Kidney epithelial cell (primary cell): ENCODE results near the gene NMT1. TPM values are rescaled to one million over a fixed set of nuclear protein-coding genes. Genes with fewer than 3 reads are reported as not detected.

ENCODE experiments used
- DNase-seq: peaks from one replicate; pipeline ENCODE4 v3.0.0-alpha.2; 2010; ENCODE audit warnings: low read depth
- H3K27me3 ChIP-seq: 2 replicates; pipeline ENCODE4 v1.6.0; 2011; ENCODE audit warnings: low read length; ENCODE audit not compliant: control insufficient read depth, insufficient read depth
- H3K36me3 ChIP-seq: 2 replicates; pipeline ENCODE4 v1.5.1; 2011; ENCODE audit warnings: low read length; ENCODE audit not compliant: control insufficient read depth, insufficient read depth
- H3K4me3 ChIP-seq: 2 replicates; pipeline ENCODE4 v1.5.1; 2011; ENCODE audit warnings: low read depth, mild to moderate bottlenecking, control low read depth, low read length
- CTCF ChIP-seq: IDR thresholded peaks from 2 replicates; pipeline ENCODE4 v1.5.1; 2011; ENCODE audit warnings: mild to moderate bottlenecking, moderate library complexity, low read length, control low read depth, inconsistent platforms; ENCODE audit not compliant: insufficient read depth, poor library complexity, severe bottlenecking
- total RNA-seq: library from RNA; depleted of rRNA; stranded (reverse); fragments of >200 nt; gene quantifications from 2 replicates; pipeline ENCODE4 v1.2.3, GENCODE V29; 2015

NMT1 gene
- total RNA-seq, 1 donor from 2014 or later: 68.0 TPM

DNA sequence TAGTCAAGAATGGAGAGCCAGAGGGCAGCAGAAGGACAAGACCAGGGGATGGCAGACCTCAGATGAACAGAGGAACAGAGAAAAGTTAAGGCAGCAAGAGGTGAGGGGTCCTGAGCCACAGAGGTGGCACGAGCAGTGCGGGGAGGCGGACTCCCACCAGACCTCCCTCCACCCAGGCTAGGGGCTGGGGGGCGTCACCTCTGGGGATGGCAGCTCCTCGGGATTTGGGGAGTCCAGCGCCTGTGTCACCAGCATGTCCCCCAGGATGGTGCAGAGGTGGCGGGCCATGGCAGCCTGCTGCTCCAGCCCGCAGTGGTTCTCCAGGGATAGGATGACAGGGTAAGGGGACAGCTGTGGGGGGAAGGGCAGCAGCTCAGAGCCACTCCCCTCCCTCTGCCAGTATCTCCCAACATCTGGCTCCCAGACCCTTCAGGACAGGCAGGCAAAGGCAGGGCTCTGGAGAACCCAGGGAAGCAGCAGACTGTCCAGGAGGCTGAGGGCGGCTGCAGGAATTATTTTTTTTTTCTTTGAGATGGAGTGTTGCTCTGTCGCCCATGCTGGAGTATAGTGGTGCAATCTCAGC is 55.4 kb downstream of the NMT1 start:
- H3K36me3 ChIP-seq: peaks cover 2% of the 10 kb centered on the region
- TF ChIP-seq CTCF: no peak
- DNase-seq: no peak
- H3K27me3 ChIP-seq: no peaks in the 10 kb centered on the region
- H3K4me3 ChIP-seq: no peak overlapping the region

GRCh38 chr17:45117334-45117733 is 56.2 kb downstream of the NMT1 start:
- H3K36me3 ChIP-seq: peaks cover 2% of the 10 kb centered on the region
- H3K27me3 ChIP-seq: no peaks in the 10 kb centered on the region
- no peak overlapping the region for H3K4me3 ChIP-seq
- DNase-seq: no peak
- TF ChIP-seq CTCF: no peak

DNA sequence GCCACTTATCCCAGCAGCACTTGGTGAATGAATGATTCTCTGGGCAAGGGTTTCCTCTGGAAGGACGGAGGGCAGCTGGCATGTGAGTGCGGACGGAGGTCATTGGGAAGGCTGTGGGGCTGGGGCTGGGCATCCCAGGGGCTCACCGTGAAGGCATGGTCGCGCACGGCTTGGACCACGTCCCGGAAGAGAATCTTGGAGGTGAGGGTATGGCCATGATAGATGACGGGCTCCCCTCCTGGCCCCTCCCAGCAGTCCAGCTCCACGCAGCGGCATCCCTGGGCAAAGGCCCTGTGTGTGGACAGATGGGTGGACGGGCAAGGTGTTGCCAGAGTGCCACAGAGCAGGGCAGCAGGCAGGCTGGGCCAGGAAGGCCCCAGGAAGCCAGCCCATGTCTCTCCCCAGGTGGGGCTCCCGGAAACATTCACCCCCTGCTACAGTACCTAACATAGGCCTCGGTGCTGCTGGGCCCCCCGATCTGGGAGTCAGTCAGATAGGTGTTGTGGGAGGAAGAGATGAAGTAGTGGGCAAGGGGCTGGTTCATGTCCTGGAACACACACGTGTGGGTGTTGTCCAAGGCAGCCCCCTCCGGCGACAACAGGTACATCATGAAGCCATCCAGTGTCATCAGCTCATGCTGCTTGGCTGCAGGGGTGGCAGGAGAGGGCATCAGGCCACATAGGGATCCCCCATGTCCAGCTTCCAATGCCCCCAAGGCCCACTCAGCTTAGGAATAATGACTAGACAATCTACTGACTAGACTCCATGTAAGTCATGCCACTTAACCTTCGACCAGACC is 56.9 kb downstream of the NMT1 start:
- DNase-seq: no peak

DNA sequence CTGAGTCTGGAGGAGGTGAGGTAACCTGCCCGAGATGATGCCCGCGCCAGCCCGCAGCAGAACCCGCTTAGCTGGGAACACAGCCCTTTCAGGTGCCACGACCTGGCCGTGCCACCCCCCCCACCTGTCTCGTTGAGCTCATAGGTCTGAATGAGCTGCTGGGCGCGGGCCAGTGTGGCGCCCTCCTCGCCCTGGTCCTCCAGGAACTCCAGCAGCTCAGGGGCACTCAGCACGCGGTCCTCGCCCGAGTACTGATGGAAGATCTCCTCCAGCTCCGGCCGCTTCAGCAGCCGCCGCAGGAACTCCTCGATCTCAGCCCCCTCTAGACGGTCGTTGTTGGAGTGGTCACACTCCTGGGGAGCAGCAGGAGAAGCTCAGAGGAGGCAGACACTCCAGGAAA is 57.6 kb downstream of the NMT1 start:
- Histone ChIP-seq H3K36me3 (peaks cover 2% of the 10 kb centered on the region), H3K4me3 (no peak overlapping the region), H3K27me3 (no peaks in the 10 kb centered on the region)
- no peak for TF ChIP-seq CTCF
- DNase-seq: no peak

More for the DNA sequence above, 56.9 kb downstream of the NMT1 start:
- no peak for TF ChIP-seq CTCF
- Histone ChIP-seq H3K36me3 (peaks cover 2% of the 10 kb centered on the region), H3K4me3 (no peak overlapping the region), H3K27me3 (no peaks in the 10 kb centered on the region)

DNA sequence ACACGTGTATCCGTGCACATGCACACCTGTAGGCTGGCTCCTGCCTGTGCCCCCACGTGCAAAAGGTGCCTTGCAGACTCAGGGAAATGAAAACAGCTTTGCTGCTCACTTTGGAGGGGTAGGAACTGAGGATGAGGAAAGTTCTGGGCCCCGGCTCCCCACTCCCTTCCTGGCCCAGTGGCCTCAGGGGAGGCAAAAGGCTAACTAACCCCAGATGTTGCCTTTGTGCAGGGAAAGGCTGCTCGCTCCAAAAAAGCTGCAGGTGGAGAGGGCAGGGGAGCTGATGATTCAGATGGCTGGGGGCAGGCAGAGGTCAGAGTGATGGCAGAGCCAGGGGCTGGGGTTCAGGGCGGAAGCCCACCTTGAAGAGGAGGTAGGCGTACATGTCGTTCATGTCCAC is 58.8 kb downstream of the NMT1 start:
- H3K36me3 ChIP-seq: peaks cover 2% of the 10 kb centered on the region
- no peak for TF ChIP-seq CTCF
- no peak overlapping the region for H3K4me3 ChIP-seq
- H3K27me3 ChIP-seq: no peaks in the 10 kb centered on the region
- no peak for DNase-seq
